Gastrocnemius medialis (tissue), 4 donors: ENCODE measurements around the gene GPRC5D.

Experiments
- CTCF ChIP-seq, 5 experiments: fragments of 450-650 bp in 3 of 5; fragments of 200-600 bp in 2 of 5; sonication (generic) in 2 of 5; IDR thresholded peaks in 4 of 5; conservative IDR thresholded peaks in 1 of 5; 1 replicate in 4 of 5; 2 replicates in 1 of 5; pipeline ENCODE4 v1.5.1; 2016 to 2019; ENCODE audit warnings: antibody characterized with exemption in 5 of 5, mild to moderate bottlenecking in 3 of 5, moderate library complexity in 3 of 5
- POLR2A ChIP-seq, 2 donors: fragments of 450-650 bp; IDR thresholded peaks; one replicate each; pipeline ENCODE4 v1.6.1; 2017; ENCODE audit warnings: antibody characterized with exemption in 2 of 2, mild to moderate bottlenecking in 2 of 2, moderate library complexity in 2 of 2

DNA sequence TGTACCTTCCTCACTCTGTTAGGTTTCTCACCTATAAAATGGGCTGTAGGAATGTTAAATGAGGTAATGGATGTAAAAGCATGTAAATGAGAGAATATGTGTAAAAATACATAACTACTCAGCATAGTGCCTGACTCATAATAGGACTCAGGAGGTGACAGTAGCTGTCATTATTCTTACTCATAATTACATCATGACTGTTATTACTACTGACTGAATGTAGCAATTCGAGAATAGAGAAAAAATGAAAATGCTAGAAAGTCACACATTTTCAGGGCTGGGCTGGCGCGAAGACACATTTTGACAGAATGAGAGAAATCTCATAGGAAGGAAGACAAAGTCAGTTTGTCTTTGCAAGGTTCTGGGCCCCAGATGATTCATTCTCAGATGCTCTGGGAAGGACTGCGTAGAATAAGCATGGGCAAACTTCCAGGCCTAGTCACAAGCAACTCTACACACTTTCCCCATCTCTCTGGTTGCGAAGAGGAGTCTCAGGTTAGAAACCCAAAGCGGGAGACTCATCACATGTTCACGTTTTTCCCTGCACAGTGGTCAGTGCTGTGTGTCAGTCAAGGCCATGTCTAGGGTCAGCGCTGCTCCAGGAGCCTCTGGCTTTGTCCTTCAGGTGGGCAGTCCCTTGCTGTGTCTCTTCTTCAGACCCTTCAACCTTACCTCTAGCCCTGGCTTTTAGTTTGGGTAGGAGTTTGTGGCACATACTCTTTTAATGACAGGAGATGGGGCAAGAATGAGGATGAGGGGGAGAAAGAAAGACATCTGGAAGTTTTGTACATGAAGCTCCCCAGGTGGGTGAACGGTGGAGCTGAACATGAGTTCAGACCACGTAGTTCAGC, 52.2 kb downstream of the GPRC5D start:
- no peak for TF ChIP-seq CTCF (IDR thresholded peaks at IDR 0.05 in 4 of 5, conservative IDR thresholded peaks at IDR 0.05 in 1 of 5)
- no peak for TF ChIP-seq POLR2A (IDR thresholded peaks at IDR 0.05)
